Hepatocyte (in vitro differentiated cells): ENCODE measurements around the gene HTR3D. TPM values are rescaled to one million over a fixed set of nuclear protein-coding genes. Genes with fewer than 3 reads are reported as not detected.

ENCODE experiments used
- DNase-seq: peaks from one replicate; pipeline ENCODE4 v3.0.0-alpha.2; 2016; ENCODE audit warnings: low spot score
- H2AFZ ChIP-seq: fragments of 200-600 bp; sonication (generic); 2 replicates; pipeline ENCODE4 v1.6.0; 2016; ENCODE audit warnings: antibody characterized with exemption, mild to moderate bottlenecking
- H3K27ac ChIP-seq: fragments of 200-600 bp; sonication (generic); 2 replicates; pipeline ENCODE4 v1.5.1; 2016; ENCODE audit warnings: mild to moderate bottlenecking
- H3K27me3 ChIP-seq: fragments of 200-600 bp; sonication (generic); 2 replicates; pipeline ENCODE4 v1.6.1; 2016
- H3K36me3 ChIP-seq: fragments of 200-600 bp; sonication (generic); replicated peaks from 2 replicates; pipeline ENCODE4 v1.5.1; 2016; ENCODE audit warnings: low read depth; ENCODE audit not compliant: insufficient read depth
- H3K4me1 ChIP-seq: fragments of 200-600 bp; sonication (generic); 2 replicates; pipeline ENCODE4 v1.5.1; 2016; ENCODE audit warnings: mild to moderate bottlenecking, moderate library complexity; ENCODE audit not compliant: insufficient read depth
- H3K4me2 ChIP-seq: fragments of 200-600 bp; sonication (generic); 2 replicates; pipeline ENCODE4 v1.6.0; 2016
- H3K4me3 ChIP-seq: fragments of 200-600 bp; sonication (generic); 2 replicates; pipeline ENCODE4 v1.5.1; 2016; ENCODE audit warnings: mild to moderate bottlenecking
- H3K79me2 ChIP-seq: fragments of 200-600 bp; sonication (generic); 2 replicates; pipeline ENCODE4 v1.6.0; 2017; ENCODE audit warnings: mild to moderate bottlenecking
- H3K9me2 ChIP-seq: fragments of 200-600 bp; sonication (generic); replicated peaks from 2 replicates; pipeline ENCODE4 v1.6.0; 2017; ENCODE audit warnings: mild to moderate bottlenecking; ENCODE audit not compliant: insufficient read depth
- H3K9me3 ChIP-seq: fragments of 200-600 bp; sonication (generic); 2 replicates; pipeline ENCODE4 v1.5.1; 2016; ENCODE audit warnings: low read depth, mild to moderate bottlenecking
- H4K20me1 ChIP-seq: fragments of 200-600 bp; sonication (generic); 2 replicates; pipeline ENCODE4 v1.6.0; 2016; ENCODE audit warnings: mild to moderate bottlenecking; ENCODE audit not compliant: insufficient read depth, poor library complexity, severe bottlenecking
- CTCF ChIP-seq: fragments of 200-600 bp; sonication (generic); IDR thresholded peaks from 2 replicates; pipeline ENCODE4 v1.5.1; 2016; ENCODE audit warnings: antibody characterized with exemption, mild to moderate bottlenecking; ENCODE audit not compliant: poor library complexity
- EZH2 ChIP-seq: fragments of 200-600 bp; sonication (generic); IDR thresholded peaks from 2 replicates; pipeline ENCODE4 v1.6.1; 2016; ENCODE audit warnings: antibody characterized with exemption, mild to moderate bottlenecking, borderline replicate concordance
- EZH2phosphoT487 ChIP-seq: fragments of 200-600 bp; sonication (generic); IDR thresholded peaks from one replicate; pipeline ENCODE4 v1.6.1; 2018; ENCODE audit warnings: antibody characterized with exemption, mild to moderate bottlenecking, low read depth, moderate library complexity; ENCODE audit not compliant: unreplicated experiment, severe bottlenecking
- WGBS: methylation state at CpG from one replicate; pipeline ENCODE4 v1.1.6; 2016; ENCODE audit warnings: low lambda C conversion rate; ENCODE audit errors: missing lambda C conversion rate; 5-methylcytosine and 5-hydroxymethylcytosine counted together
- polyA plus RNA-seq: library from polyadenylated mRNA; unstranded; fragments of >200 nt; fragmentation: Nextera tagmentation; extraction: Ambion mirVana; gene quantifications from 2 replicates; pipeline ENCODE4 v1.2.1, GENCODE V29; 2016
- total RNA-seq: library from RNA; depleted of rRNA; stranded (reverse); fragments of >200 nt; gene quantifications from 2 replicates; pipeline ENCODE4 v1.2.3, GENCODE V29; 2014

The HTR3D gene
- not detected in 2 replicates for total RNA-seq
- polyA plus RNA-seq: not detected in 2 replicates

GRCh38 chr3:184031187-184031792 lies at the start of gene HTR3D:
Gene HTR3D, plus strand, starts transcription at chr3:184031742. Its CDS starts 0 bp downstream, at chr3:184031742.
- 84% methylated on average over 4 of the region's 4 CpGs for WGBS
- TF ChIP-seq EZH2 (no peak), EZH2phosphoT487 (no peak), CTCF (no peak)
- no peaks in the 10 kb centered on the region for H3K27me3 ChIP-seq
- no peak within 1 kb of the TSS for H3K4me3 ChIP-seq
- no peak within 1 kb of the TSS for H3K27ac ChIP-seq
- no peaks in the 10 kb centered on the region for H3K36me3 ChIP-seq
- no peaks in the 10 kb centered on the region for H3K9me2 ChIP-seq
- no peak for DNase-seq
- H2AFZ ChIP-seq: no peak within 1 kb of the TSS
- no peaks in the 10 kb centered on the region for H3K9me3 ChIP-seq
- no peaks in the 10 kb centered on the region for H3K79me2 ChIP-seq
- H3K4me1 ChIP-seq: no peaks in the 10 kb centered on the region
- no peak within 1 kb of the TSS for H3K4me2 ChIP-seq
- no peaks in the 10 kb centered on the region for H4K20me1 ChIP-seq

- WGBS: 94% methylated on average over 6 of the region's 6 CpGs
- Histone ChIP-seq H3K27me3 (no peaks in the 10 kb centered on the region), H4K20me1 (no peaks in the 10 kb centered on the region), H3K27ac (no peak overlapping the region), H3K79me2 (no peaks in the 10 kb centered on the region), H3K36me3 (no peaks in the 10 kb centered on the region), H2AFZ (no peak overlapping the region), H3K9me2 (no peaks in the 10 kb centered on the region), H3K4me1 (peaks cover 3% of the 10 kb centered on the region), H3K9me3 (no peaks in the 10 kb centered on the region), H3K4me3 (no peak overlapping the region), H3K4me2 (no peak overlapping the region)
- DNase-seq: no peak
- TF ChIP-seq EZH2phosphoT487 (no peak), EZH2 (no peak), CTCF (no peak)
Measured at GRCh38 chr3:183981990-183982644, 49.4 kb upstream of the HTR3D start.

GRCh38 chr3:183984127-183984740 lies 47.3 kb upstream of the HTR3D start:
- H3K79me2 ChIP-seq: no peaks in the 10 kb centered on the region
- H3K36me3 ChIP-seq: no peaks in the 10 kb centered on the region
- H3K27ac ChIP-seq: no peak overlapping the region
- H2AFZ ChIP-seq: no peak overlapping the region
- no peaks in the 10 kb centered on the region for H3K27me3 ChIP-seq
- TF ChIP-seq CTCF: no peak
- no peak for TF ChIP-seq EZH2phosphoT487
- no peak for TF ChIP-seq EZH2
- no peak overlapping the region for H3K4me2 ChIP-seq
- H3K9me2 ChIP-seq: no peaks in the 10 kb centered on the region
- no peak for DNase-seq
- H3K4me1 ChIP-seq: peaks cover 14% of the 10 kb centered on the region
- H3K9me3 ChIP-seq: no peaks in the 10 kb centered on the region
- H4K20me1 ChIP-seq: no peaks in the 10 kb centered on the region
- no peak overlapping the region for H3K4me3 ChIP-seq
- WGBS: 73% methylated on average over 4 of the region's 4 CpGs
